Uterus (tissue), 2 donors: ENCODE data around the gene RNGTT.

Experiments
- POLR2A ChIP-seq, 2 donors: fragments of 450-650 bp; IDR thresholded peaks; one replicate each; pipeline ENCODE4 v1.6.1; 2016; ENCODE audit warnings: antibody characterized with exemption in 2 of 2, mild to moderate bottlenecking in 1 of 2, moderate library complexity in 1 of 2
- TF ChIP-seq, protein P1 (sequence below), 4 experiments: fragments of 200-600 bp in 2 of 4; fragments of 450-650 bp in 2 of 4; sonication (generic) in 2 of 4; IDR thresholded peaks; one replicate each; pipeline ENCODE4 v1.5.1; 2016 to 2019; ENCODE audit warnings: antibody characterized with exemption in 4 of 4, mild to moderate bottlenecking in 2 of 4, moderate library complexity in 1 of 4

DNA sequence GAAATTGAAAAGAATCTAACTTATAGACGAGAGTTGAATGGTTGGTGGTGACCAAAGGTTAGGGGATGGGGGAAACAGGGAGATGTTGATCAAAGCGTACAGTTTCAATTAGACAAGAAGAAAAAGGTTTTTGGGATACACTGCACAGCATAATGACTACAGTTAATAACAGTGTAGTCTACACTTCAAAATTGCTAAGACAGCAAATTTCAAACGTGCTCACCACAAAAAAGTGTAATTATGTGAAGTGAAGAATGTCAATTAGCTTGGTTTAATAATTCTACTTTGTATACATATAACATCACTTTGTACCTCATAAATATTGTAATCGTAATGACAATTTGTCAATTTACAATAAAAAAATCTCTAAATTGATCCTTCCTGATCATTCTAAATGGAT is 267.5 kb downstream of the RNGTT start:
- TF ChIP-seq, protein P1, sequence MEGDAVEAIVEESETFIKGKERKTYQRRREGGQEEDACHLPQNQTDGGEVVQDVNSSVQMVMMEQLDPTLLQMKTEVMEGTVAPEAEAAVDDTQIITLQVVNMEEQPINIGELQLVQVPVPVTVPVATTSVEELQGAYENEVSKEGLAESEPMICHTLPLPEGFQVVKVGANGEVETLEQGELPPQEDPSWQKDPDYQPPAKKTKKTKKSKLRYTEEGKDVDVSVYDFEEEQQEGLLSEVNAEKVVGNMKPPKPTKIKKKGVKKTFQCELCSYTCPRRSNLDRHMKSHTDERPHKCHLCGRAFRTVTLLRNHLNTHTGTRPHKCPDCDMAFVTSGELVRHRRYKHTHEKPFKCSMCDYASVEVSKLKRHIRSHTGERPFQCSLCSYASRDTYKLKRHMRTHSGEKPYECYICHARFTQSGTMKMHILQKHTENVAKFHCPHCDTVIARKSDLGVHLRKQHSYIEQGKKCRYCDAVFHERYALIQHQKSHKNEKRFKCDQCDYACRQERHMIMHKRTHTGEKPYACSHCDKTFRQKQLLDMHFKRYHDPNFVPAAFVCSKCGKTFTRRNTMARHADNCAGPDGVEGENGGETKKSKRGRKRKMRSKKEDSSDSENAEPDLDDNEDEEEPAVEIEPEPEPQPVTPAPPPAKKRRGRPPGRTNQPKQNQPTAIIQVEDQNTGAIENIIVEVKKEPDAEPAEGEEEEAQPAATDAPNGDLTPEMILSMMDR (IDR thresholded peaks at IDR 0.05), result no peak
- no peak for TF ChIP-seq POLR2A (IDR thresholded peaks at IDR 0.05)
